GM19023 (cell line): ENCODE results near the gene SLC13A5.

Experiments
- ATAC-seq: cut with Tn5 transposase; IDR thresholded peaks from one replicate; pipeline ENCODE4 v1.9.1; 2021; ENCODE audit warnings: mild to moderate bottlenecking, moderate library complexity; ENCODE audit not compliant: unreplicated experiment

Gene SLC13A5

DNA sequence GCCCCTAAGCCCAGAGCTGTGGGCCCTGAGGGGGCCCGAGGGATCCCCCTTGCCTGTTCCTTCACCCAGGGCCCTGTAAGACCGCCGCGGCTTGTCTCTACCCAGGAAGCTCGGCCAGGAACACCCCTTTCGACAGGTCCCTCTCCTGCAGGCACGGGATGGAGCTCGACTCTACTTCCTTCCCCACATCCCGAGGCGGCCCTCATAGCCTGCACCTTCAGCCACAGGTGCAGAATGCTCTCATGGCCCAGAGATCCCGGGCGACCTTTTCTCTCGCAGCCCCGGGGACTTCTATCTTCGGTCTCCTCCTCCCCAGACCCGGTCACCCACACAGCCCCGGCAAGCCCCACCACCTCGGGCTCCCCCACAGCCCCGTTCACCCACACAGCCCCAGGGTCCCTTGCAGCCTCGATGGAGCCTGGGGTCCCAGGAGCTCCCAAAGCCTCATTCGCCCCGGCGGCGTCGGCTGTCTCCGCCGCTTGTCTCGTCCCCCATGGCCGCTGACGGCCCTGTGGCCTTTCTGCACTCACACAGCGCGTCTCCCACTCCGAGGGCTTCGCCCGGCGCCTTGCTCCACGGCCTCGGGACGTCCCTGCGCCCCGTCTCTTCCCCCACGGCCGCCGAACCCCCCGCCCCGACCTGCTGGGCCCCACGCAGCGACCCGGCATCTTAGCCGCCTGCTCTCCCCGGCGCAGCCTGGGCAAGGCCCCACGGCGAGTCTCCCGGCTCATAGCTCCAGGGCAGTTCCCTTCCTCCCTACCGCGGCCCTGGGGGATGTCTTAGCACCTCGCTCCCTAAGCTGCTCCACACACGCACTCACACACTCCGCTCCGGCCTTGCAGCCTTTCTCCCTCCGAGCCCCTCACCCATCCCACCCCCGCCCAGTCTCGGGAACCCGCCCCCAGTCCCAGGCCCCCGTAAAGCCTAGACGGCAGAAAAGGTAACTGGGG is 73.3 kb downstream of the SLC13A5 start:
- ATAC-seq: peak; percentile 25

DNA sequence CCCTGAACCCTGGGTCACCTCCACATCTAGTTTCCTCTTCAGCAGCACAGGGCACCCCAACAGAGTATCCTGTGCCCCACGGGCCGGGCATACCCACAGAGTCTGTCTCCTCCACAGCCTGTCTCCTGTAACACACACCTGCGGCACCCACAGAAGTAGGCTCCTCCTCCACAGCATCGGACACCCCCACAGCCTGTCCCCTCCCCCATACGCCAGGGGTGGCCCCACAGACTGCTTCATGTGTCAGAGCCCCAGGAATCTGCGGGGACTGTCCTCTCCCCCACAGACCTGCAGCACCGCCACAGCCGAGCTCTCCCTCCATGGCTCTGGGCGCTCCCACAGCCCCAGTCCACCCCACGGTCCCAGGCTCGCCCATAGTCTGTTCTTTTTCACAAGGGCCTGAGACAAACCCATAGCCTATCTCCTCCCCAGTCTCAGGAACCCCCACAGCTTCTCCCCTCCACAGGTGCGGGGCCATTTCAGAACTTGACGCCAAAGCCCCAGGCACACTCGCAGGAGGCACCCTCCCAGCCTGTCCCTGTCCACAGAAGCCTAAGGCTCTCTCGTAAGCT is 74.1 kb downstream of the SLC13A5 start:
- ATAC-seq: no peak

DNA sequence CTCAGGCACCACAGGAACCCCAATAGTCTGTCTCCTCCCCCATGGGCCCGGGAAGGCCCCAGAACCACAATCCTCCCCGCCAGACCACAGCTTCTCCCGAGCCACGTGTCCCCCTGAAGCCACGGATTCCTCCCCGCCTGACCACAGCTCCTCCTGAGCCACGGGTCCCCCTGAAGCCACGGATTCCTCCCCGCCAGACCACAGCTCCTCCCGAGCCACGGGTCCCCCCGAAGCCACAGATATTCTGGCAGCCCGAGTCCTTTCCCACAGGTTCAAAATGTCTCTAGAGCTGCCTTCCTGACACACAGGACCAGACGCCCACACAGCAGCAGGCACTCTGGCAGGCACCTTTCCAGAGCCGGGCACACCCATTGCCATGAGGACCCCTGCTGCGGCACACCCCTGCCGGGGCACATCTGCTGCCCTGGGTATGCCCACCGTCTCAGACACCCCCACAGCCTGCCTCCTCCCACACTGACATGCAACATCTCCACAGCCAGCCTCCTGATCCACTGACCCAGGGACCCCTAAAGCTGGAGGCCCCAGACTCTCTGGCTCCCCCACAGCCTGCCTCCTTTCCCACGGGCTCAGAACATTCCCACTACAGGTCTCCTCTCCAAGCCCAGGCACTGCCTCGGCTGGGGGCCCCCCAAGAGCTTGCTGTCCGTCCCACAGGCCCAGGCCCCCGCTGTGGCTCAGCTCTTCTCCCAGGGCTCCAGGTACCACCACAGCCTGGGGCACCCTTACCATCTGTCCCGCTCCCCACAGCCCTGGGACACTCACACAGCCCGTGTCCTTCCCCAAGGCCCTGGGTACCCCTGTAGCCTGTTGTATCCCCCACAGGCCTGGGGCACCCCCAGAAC is 74.9 kb downstream of the SLC13A5 start:
- ATAC-seq: no peak

DNA sequence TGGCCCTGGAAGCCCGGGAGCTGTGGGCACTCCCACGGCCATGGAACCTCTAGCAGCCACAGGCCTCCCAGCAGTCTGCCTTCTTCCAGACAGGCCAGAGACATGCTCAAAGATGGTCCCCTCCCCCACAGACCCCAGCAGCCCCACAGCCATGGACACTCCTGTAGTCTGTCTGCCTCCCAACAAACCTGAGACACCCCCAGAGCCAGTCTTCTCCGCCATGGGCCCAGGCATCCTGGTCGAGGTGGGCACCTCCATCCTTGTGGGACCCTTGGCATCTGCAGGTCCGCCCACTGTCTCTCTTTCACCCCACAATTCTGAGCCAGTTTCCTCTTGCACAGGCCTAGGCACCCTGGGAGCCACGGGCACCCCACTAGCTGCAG is 75.7 kb downstream of the SLC13A5 start:
- ATAC-seq: no peak

DNA sequence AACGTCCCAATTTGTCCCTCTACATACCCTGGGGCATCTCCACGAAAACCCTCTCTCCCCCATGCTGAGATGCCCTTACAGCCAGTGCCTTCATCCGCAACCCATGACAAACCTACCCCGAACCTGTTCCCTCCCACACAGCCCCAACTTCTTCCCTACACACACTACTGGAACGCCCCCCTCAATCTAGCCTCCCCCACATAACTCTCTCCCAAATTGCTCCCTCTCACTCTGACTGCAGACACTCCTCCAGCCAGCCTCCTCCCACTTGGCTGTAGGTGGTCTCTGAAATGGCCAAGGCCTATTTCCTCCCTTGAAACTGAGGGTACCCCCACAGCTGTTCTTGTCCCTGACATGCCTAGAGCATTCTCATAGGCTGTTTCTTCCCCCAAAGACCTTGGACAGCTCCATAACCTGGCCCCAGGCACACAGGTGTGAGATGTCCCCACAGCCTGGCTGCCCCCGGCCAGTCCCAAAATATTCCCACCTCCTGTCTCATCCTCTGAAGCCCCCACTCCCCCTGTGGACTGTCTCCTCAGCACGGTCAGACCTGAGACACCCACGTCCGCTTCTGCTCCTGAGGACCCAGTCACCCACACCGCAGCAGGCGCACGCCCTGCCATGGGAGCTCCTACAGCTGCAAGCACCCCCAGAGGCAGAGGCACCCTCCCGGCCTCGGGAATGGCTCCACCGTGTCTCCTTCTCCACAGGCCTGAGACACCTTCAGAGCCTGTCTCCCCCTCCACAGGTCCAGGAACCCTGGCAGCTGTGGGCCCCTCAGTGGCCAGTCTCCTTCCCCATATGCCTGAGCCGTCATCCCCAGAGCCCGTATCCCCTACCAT is 76.3 kb downstream of the SLC13A5 start:
- ATAC-seq: no peak

DNA sequence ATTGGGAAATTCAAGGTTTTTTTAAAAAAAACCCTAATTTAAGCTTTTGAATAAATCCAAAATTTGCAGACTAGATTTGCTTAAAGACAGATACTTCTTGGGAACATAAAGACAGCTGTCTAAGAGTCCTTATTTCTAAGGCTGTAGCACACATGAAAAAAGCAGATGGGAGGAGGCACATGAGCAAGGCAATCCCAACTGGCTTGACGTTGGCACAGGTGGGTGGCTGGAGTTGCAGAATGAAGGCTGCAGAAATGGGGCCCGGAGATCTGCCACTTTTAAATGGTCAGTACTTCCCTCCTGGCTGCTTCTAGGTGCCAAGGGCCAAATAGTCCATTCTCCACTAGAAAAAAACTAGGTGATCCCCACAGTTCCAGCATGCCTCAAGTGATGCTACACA is 77.1 kb downstream of the SLC13A5 start:
- no peak for ATAC-seq
